ENCODE data around the gene C22orf23. TPM values are rescaled to one million over a fixed set of nuclear protein-coding genes. Genes with fewer than 3 reads are reported as not detected.

Gene C22orf23
- total and polyA plus RNA-seq, 2 of the 13 experiments (the other 11 are each of a cell fraction or from before 2014, with no cell fraction given) = 0.21 to 0.24 TPM

DNA sequence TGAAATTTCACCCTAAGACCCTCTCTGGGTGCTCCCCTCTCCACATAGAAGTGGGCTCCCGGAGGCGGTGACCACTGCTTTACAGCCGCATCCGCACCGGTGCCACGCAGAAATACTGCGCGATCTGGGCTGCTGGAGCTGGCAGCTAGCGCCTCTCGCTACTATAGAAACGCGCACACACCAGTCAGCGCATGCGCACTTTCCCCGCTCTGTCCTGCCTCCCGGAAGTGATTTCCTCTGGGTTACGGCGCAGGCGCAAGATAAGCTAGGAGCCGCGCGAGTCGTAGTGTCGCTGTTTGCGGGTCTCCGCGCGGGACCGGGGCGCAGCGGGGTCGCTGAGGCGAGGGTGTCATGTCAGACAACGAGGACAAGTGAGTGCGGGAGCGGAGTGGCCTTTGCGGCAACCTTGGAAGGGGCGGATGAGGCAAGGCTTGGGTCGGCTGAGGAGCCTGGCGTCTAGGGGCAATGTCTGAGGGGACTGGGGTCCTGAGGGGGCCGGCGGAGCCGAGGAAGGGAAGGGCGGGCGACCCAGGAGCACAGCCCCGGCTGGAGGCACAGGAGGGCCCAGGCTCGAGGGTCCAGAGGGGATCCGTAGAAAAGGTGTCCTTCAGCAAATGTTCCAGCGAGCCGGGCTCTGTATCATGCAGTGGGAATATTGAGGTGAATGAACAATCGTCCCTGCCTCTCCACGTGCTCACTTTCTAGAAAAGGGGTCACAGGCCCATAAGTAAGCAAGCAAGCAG lies at the start of gene C22orf23, which contains the start of gene POLR2F (continued):
- TF ChIP-seq ZBTB21 (CRISPR knock-in tag; IDR thresholded peaks at IDR 0.05) (no peak), SNAI1 (CRISPR knock-in tag; IDR thresholded peaks at IDR 0.05; ENCODE audit: borderline replicate concordance) (no peak), ZNF274 (CRISPR knock-in tag; IDR thresholded peaks at IDR 0.05) (peak; percentile 70; the same call in 1 of the 2 replicates), STAT5B (CRISPR knock-in tag; IDR thresholded peaks at IDR 0.05) (no peak), IRX3 (CRISPR knock-in tag; IDR thresholded peaks at IDR 0.05; ENCODE audit: borderline replicate concordance, low read depth) (no peak), ARNT2 (CRISPR knock-in tag; IDR thresholded peaks at IDR 0.05; ENCODE audit: low read depth) (0 out of 2 replicates have a peak, but pooled peaks have one; percentile 33), AKAP8 (CRISPR knock-in tag; IDR thresholded peaks at IDR 0.05) (no peak), ZNF460 (CRISPR knock-in tag; IDR thresholded peaks at IDR 0.05; ENCODE audit: borderline replicate concordance) (no peak), ZSCAN20 (CRISPR knock-in tag; IDR thresholded peaks at IDR 0.05; ENCODE audit: borderline replicate concordance) (no peak), RELA (CRISPR knock-in tag; IDR thresholded peaks at IDR 0.05) (no peak), SAP130 (CRISPR knock-in tag; IDR thresholded peaks at IDR 0.05; ENCODE audit: low read depth) (peak; percentile 96), ADNP (CRISPR knock-in tag; IDR thresholded peaks at IDR 0.05) (no peak), ZNF775 (CRISPR knock-in tag; IDR thresholded peaks at IDR 0.05; ENCODE audit: borderline replicate concordance) (no peak), BCL6 (CRISPR knock-in tag; IDR thresholded peaks at IDR 0.05) (0 out of 2 replicates have a peak, but pooled peaks have one; percentile 21), RXRA (CRISPR knock-in tag; IDR thresholded peaks at IDR 0.05) (peak; percentile 58), ZC3H13 (CRISPR knock-in tag; IDR thresholded peaks at IDR 0.05) (no peak), ZNF160 (CRISPR knock-in tag; IDR thresholded peaks at IDR 0.05) (no peak), KLF16 (CRISPR knock-in tag; IDR thresholded peaks at IDR 0.05) (peak in 1 of 2 experiments; percentile 73; a peak in 1 of 4 replicates), SIX4 (CRISPR knock-in tag; IDR thresholded peaks at IDR 0.05) (no peak), RBM22 (optimal IDR thresholded peaks at IDR 0.05; ENCODE audit: low read length) (no peak), TBX3 (IDR thresholded peaks at IDR 0.05; ENCODE audit: borderline replicate concordance) (no peak), MIER3 (CRISPR knock-in tag; IDR thresholded peaks at IDR 0.05; ENCODE audit: borderline replicate concordance) (peak; percentile 42; the same call in 1 of the 2 replicates), ZNF781 (CRISPR knock-in tag; IDR thresholded peaks at IDR 0.05; ENCODE audit: borderline replicate concordance, not compliant biosample characterization) (peak; percentile 52), ONECUT2 (CRISPR knock-in tag; IDR thresholded peaks at IDR 0.05) (no peak)
- TF ChIP-seq, protein P1, sequence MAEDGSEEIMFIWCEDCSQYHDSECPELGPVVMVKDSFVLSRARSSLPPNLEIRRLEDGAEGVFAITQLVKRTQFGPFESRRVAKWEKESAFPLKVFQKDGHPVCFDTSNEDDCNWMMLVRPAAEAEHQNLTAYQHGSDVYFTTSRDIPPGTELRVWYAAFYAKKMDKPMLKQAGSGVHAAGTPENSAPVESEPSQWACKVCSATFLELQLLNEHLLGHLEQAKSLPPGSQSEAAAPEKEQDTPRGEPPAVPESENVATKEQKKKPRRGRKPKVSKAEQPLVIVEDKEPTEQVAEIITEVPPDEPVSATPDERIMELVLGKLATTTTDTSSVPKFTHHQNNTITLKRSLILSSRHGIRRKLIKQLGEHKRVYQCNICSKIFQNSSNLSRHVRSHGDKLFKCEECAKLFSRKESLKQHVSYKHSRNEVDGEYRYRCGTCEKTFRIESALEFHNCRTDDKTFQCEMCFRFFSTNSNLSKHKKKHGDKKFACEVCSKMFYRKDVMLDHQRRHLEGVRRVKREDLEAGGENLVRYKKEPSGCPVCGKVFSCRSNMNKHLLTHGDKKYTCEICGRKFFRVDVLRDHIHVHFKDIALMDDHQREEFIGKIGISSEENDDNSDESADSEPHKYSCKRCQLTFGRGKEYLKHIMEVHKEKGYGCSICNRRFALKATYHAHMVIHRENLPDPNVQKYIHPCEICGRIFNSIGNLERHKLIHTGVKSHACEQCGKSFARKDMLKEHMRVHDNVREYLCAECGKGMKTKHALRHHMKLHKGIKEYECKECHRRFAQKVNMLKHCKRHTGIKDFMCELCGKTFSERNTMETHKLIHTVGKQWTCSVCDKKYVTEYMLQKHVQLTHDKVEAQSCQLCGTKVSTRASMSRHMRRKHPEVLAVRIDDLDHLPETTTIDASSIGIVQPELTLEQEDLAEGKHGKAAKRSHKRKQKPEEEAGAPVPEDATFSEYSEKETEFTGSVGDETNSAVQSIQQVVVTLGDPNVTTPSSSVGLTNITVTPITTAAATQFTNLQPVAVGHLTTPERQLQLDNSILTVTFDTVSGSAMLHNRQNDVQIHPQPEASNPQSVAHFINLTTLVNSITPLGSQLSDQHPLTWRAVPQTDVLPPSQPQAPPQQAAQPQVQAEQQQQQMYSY (CRISPR knock-in tag; IDR thresholded peaks at IDR 0.05) = peak; percentile 25; the same call in 1 of the 2 replicates
- TF ChIP-seq, protein P2, sequence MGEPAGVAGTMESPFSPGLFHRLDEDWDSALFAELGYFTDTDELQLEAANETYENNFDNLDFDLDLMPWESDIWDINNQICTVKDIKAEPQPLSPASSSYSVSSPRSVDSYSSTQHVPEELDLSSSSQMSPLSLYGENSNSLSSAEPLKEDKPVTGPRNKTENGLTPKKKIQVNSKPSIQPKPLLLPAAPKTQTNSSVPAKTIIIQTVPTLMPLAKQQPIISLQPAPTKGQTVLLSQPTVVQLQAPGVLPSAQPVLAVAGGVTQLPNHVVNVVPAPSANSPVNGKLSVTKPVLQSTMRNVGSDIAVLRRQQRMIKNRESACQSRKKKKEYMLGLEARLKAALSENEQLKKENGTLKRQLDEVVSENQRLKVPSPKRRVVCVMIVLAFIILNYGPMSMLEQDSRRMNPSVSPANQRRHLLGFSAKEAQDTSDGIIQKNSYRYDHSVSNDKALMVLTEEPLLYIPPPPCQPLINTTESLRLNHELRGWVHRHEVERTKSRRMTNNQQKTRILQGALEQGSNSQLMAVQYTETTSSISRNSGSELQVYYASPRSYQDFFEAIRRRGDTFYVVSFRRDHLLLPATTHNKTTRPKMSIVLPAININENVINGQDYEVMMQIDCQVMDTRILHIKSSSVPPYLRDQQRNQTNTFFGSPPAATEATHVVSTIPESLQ (CRISPR knock-in tag; conservative IDR thresholded peaks at IDR 0.05) = peak; percentile 52; the same call in 1 of the 2 replicates

Data from HepG2 (cell line).